ENCODE measurements around the gene PLPP3.

Gene PLPP3

GRCh38 chr1:56547977-56548376 lies 31.4 kb downstream of the PLPP3 start:
- DNase-seq (ENCODE audit: low spot score) = no peak

DNA sequence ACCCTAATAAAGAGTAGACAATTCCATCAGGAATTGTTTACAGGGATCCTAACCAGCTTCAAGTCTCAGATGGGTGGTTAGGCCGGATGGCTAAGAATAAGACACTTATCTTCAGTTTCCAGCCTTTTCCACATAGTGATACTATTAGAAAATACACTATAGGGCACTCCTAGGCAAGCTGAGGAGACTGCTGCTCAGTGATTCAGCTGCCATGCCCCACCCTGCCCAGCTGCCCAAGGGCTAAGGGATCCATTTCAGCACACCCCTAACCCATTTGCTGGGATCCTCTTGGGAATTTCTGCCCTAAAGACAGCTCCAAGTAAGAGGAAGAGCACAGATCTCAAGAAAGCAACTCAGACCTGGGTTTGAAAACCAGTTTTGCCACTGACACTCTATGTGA lies 31.9 kb downstream of the PLPP3 start:
- DNase-seq (ENCODE audit: low spot score) = no peak

GRCh38 chr1:56545711-56546110 lies 33.7 kb downstream of the PLPP3 start:
- no peak for DNase-seq (ENCODE audit: low spot score)

DNA sequence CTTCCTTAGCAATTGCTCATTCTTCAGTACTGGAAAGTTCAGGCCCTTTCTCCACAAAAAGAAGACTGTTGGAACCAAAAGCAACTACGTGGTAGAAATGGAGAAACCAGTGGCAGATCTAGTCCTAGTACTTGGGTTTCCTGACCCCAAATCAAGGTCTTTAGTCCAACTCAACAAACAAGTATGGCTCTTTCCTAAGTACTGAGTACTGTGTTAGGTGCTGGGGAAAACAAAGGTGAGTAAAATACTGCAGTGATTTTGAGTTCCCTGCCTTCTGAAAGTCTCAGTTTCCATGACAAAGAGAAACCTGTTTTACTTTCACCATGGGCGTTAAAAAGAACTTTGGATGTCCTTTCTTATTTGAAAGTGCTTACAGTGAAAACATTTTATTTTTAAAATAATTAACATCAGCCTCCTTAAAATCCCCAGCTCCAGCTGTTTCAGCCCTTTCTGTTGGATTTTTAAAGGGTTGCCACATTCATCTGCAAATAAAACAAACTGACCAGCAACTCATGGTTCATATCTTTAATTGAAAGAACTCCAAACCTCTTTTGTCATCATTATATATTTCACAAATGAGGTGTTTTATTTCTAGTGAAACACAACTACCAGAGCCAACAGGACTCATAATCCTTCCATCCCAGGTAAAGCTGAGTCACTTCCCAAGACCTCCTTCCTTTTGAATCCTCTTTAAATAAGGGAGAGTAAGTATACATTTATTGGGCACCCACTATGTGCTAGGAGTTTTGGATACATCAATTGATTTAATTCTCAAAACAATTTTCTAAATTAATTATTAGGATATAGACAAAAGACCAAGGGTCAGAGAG lies 35.4 kb downstream of the PLPP3 start:
- DNase-seq (ENCODE audit: low spot score) = no peak

GRCh38 chr1:56542651-56543050 lies 36.7 kb downstream of the PLPP3 start:
- no peak for DNase-seq (ENCODE audit: low spot score)

- DNase-seq (ENCODE audit: low spot score) = no peak
Observed at GRCh38 chr1:56541408-56541807, 38.0 kb downstream of the PLPP3 start.

DNA sequence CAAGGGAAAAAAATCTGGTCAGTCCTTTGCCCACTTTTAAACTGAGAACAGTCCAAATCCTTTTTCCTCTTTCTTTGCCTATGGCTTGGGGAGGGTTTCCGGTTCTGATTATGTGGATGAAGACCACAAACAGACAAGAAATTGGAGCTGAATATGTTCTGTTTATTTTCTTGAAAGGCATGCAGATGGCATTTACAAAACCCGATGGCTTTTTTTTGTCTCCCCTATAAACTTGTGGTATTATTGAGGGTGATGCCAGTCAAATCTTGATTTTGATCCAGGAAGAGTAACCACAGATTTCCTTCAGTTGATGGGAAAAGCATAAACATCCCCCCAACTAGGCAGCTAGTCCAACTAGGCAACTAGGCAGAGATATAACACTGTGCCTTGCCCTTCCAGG lies 38.9 kb downstream of the PLPP3 start:
- DNase-seq (ENCODE audit: low spot score) = no peak

GRCh38 chr1:56539520-56539931 lies 39.8 kb downstream of the PLPP3 start:
- no peak for DNase-seq (ENCODE audit: low spot score)

- DNase-seq (ENCODE audit: low spot score) = no peak
Observed at GRCh38 chr1:56538532-56538931, 40.8 kb downstream of the PLPP3 start.

DNA sequence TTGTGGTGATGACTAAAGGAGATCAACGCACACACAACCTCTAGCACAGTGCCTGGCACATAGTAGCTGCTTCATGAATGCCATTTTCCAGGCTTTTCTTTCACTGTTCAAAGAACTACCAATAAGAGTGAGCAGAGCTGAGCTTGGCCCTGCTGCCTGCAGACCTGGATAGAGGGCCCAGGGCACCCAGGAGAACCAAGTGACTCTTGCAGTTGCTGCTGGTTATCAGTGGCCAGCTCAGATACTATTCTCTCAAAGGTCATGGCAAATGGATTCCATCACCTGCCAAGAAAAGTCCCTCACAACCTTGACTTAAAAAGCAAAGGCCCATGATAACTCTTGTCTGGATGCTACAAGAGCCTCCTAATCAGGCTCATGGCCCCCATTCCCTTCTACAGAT lies 41.7 kb downstream of the PLPP3 start:
- no peak for DNase-seq (ENCODE audit: low spot score)

- no peak for DNase-seq (ENCODE audit: low spot score)
Observed at GRCh38 chr1:56535939-56536338, 43.4 kb downstream of the PLPP3 start.

- no peak for DNase-seq (ENCODE audit: low spot score)
Observed at GRCh38 chr1:56535362-56535761, 44.0 kb downstream of the PLPP3 start.

DNA sequence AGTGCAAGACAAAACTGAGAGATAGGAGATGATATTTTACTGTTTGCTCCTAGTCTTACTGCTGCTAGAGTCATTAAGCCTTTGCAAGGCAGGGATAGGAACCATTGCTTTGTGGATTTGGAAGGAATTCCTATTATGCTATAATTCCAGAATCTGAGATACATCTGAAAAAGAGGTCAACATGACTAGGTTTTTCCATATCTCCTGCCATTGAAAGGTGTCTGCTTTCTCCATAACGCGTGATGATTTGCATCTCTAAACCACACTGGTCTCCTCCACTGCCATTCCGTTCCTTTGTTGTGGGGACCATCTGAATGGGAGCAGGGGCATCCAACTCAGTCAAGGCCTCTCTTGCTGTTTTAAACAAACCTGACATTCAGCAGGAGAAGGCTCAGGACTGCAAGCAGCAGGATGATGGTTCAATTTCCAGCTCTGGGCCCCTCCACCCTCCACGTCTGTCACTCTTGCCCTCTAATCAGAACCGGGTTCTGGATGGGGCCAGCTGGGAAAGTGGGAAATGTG lies 45.2 kb downstream of the PLPP3 start:
- no peak for DNase-seq (ENCODE audit: low spot score)

DNA sequence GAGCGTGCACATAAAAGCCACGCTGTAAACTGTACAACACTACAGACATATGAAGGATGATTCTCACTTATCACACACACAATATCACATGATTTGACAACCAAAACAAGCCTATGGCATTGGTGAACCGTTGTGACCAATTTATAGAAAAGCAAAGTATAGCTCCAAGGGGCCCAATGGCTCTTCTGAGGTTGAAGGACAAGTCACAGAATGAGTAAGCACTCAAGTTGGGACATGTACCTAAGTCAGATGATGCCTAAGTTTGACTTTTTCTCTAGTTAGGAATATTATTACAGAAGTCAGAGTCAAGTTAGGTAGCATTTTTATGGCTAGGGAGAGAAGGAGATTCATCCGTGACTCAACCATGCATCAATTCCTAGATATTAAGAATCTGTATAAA lies 45.7 kb downstream of the PLPP3 start:
- DNase-seq (ENCODE audit: low spot score) = no peak

DNA sequence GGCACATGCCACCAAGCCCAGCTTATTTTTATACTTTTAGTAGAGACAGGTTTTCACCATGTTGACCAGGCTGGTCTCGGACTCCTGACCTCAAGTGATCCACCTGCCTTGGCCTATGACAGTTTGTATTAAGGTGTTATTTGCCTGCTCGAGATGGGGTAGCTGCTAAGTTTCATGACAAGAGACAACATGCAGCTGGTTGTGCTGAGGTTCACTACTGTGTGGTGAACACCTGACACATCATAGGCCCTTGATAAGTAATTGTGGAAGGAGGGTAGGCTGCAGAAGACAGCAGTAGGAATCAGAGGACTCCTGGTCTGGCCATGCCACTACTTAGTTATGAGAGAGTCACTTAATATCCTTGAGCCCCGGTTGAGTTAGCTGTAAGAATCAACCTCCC lies 46.2 kb downstream of the PLPP3 start:
- no peak for DNase-seq (ENCODE audit: low spot score)

DNA sequence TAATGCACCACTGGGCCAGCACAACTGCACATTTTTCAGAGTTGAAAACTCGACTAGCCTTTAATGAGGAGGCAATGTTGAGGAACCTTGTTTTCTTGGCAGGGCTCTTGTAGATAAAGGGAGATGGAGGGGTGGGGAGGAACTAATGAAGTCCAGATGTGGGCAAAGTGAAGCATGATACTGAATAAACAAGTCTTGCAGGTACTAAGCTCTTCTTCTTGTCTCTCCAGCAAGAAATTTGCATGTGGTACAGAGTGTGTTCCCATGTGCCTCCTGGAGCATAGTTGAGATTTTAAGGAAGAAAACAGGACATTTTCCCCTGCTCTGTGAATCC lies 47.0 kb downstream of the PLPP3 start:
- DNase-seq (ENCODE audit: low spot score) = no peak

- no peak for DNase-seq (ENCODE audit: low spot score)
Observed at GRCh38 chr1:56531624-56532349, 47.6 kb downstream of the PLPP3 start.

GRCh38 chr1:56529801-56530200 lies 49.6 kb downstream of the PLPP3 start:
- DNase-seq (ENCODE audit: low spot score) = no peak

DNA sequence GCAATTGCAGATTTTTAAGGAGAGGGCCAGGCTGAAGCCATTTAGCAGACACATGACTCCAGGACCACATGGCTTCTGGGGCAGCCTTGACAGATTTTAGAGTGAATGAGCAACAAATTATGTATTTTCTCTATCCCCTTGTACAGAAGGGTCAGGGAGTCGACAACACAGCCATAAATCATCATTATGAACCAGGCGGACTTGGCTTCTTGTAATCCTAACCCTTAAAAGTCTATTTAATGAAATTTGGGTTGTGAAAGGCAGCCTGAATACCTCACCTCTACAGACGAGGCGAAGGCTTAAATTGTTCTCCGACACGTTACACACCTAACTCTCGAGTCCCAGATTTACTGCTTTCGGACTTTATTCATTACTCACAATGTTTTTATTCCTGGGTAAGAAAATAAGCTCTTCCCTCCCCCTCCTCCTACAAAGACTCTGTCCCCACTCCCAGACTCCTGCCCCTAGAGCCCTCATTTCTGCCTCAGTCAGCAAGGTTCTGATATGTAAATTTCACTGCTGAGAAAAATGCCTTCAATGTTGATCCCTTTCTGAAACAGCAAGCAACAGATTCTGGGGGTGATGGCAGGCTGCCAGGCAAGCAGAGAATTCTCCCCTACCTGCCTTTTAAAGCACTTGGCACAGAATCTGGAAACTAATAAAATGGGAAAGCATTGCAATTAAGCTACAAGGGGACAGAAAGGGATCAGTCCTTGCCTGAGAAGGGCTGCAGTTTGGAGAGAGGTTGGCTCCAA lies 51.6 kb downstream of the PLPP3 start:
- DNase-seq (ENCODE audit: low spot score) = peak; percentile 6

- peak; percentile 77 for DNase-seq (ENCODE audit: low spot score)
Observed at GRCh38 chr1:56526571-56527174, 52.7 kb downstream of the PLPP3 start.

GRCh38 chr1:56525489-56526041 lies 53.8 kb downstream of the PLPP3 start:
- DNase-seq (ENCODE audit: low spot score) = peak; percentile 41

DNA sequence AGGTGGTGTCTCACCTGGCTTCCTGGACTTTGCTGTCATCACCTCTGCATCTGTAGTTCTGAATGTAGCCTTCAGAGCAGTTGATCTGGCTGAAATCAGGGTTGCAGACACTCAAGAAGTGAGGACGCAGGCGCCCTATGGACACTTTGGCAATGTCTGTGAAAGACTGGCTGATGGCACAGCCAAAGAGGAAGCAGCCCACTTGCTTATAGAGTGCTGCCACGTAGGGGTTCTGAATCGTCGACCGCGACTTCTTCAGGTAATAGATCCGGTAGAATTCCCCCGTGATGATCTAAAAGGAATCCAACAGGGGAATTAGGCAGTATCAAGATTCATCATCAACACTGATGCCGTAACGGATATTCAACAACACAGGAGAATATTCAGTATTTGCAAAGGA lies 55.1 kb downstream of the PLPP3 start:
- no peak for DNase-seq (ENCODE audit: low spot score)
